HG02840 (cell line): Measurements from ENCODE around the gene TIAM2.
"Not testable (repeated sequence)": the region's sequence is repeated elsewhere in the genome, so short reads cannot be mapped to it uniquely, and the experiment has no call there.

ENCODE experiments used
- ATAC-seq: cut with Tn5 transposase; IDR thresholded peaks from one replicate; pipeline ENCODE4 v1.9.1; 2021; ENCODE audit warnings: mild to moderate bottlenecking, moderate library complexity, moderate number of reproducible peaks; ENCODE audit not compliant: unreplicated experiment, low FRiP score

The TIAM2 gene

GRCh38 chr6:154995254-154996015, at the start of gene TIAM2:
TIAM2 (plus strand) TSS chr6:154995315; CDS start chr6:155129224, 133,909 bp downstream.
- ATAC-seq = no peak

- ATAC-seq = no peak
These were observed 44.2 kb upstream of the TIAM2 start for GRCh38 chr6:154950979-154951344.

- no peak for ATAC-seq
These were observed 43.5 kb upstream of the TIAM2 start for GRCh38 chr6:154951345-154952200.

- ATAC-seq = no peak
These were observed 41.5 kb upstream of the TIAM2 start for GRCh38 chr6:154953644-154954043.

GRCh38 chr6:154954347-154954746, 40.8 kb upstream of the TIAM2 start:
- no peak for ATAC-seq

GRCh38 chr6:154956771-154957522, 38.2 kb upstream of the TIAM2 start:
- ATAC-seq = no peak

GRCh38 chr6:154958469-154958868, 36.6 kb upstream of the TIAM2 start:
- no peak for ATAC-seq

- no peak for ATAC-seq
These were observed 34.7 kb upstream of the TIAM2 start for GRCh38 chr6:154960299-154960843.

GRCh38 chr6:154960854-154961530, 34.1 kb upstream of the TIAM2 start:
- ATAC-seq = no peak

- ATAC-seq = no peak
These were observed 32.4 kb upstream of the TIAM2 start for GRCh38 chr6:154962753-154963152.

GRCh38 chr6:154966065-154966770, 28.9 kb upstream of the TIAM2 start:
- not testable (repeated sequence) for ATAC-seq

- no peak for ATAC-seq
These were observed 25.3 kb upstream of the TIAM2 start for GRCh38 chr6:154969796-154970195.

GRCh38 chr6:154974485-154975149, 20.5 kb upstream of the TIAM2 start:
- ATAC-seq = no peak

- ATAC-seq = no peak
These were observed 17.5 kb upstream of the TIAM2 start for GRCh38 chr6:154977588-154977987.

- ATAC-seq = no peak
These were observed 14.6 kb upstream of the TIAM2 start for GRCh38 chr6:154980273-154981078.

GRCh38 chr6:154981079-154981870, 13.8 kb upstream of the TIAM2 start:
- no peak for ATAC-seq

GRCh38 chr6:154984146-154984545, 11.0 kb upstream of the TIAM2 start:
- no peak for ATAC-seq
